Testis (tissue), 3 donors: ENCODE results near the gene RPGRIP1. TPM values are rescaled to one million over a fixed set of nuclear protein-coding genes. Genes with fewer than 3 reads are reported as not detected.

Experiments used
- DNase-seq: peaks from one replicate; pipeline ENCODE4 v3.0.0-alpha.2; 2019
- H3K27ac ChIP-seq, 2 donors: fragments of 200-600 bp; sonication (generic); one replicate each; pipeline ENCODE4 v1.5.1; 2019
- H3K27me3 ChIP-seq: fragments of 200-600 bp; sonication (generic); one replicate; pipeline ENCODE4 v1.5.1; 2019
- H3K36me3 ChIP-seq: fragments of 200-600 bp; sonication (generic); one replicate; pipeline ENCODE4 v1.5.1; 2017; ENCODE audit warnings: low read depth; ENCODE audit errors: missing control alignments
- H3K4me1 ChIP-seq: fragments of 200-600 bp; sonication (generic); one replicate; pipeline ENCODE4 v1.5.1; 2019
- H3K4me3 ChIP-seq, 2 donors: fragments of 200-600 bp; sonication (generic); one replicate each; pipeline ENCODE4 v1.5.1; 2017 to 2019
- H3K9me3 ChIP-seq: fragments of 200-600 bp; sonication (generic); one replicate; pipeline ENCODE4 v1.5.1; 2017
- POLR2A ChIP-seq: fragments of 450-650 bp; IDR thresholded peaks from one replicate; pipeline ENCODE4 v1.6.1; 2017; ENCODE audit warnings: antibody characterized with exemption, mild to moderate bottlenecking, moderate library complexity
- WGBS, 2 donors: methylation state at CpG; one replicate each; pipeline ENCODE4 v1.1.5; 2018; 5-methylcytosine and 5-hydroxymethylcytosine counted together
- intact Hi-C: fragments of 100-400 bp; cut with DNase I; formaldehyde crosslinking; loops from one replicate; pipeline ENCODE4 v1.15.1; 2023; ENCODE audit warnings: low total_unique reads
- polyA plus RNA-seq: library from polyadenylated mRNA; stranded (reverse); fragments of 350-450 nt; fragmentation: Illumina TruSeq; extraction: RNeasy Lipid Tissue Mini Kit (QIAGEN cat#74804); gene quantifications from one replicate; pipeline ENCODE4 v1.2.3, GENCODE V29; 2014; ENCODE audit warnings: low read depth, low replicate concordance; ENCODE audit not compliant: insufficient read depth
- total RNA-seq, 2 donors: library from RNA; depleted of rRNA; stranded (reverse); fragments of >200 nt; gene quantifications; one replicate each; pipeline ENCODE4 v1.2.3, GENCODE V29; 2016
- TF ChIP-seq, protein P1 (sequence below), 3 experiments: fragments of 450-650 bp in 2 of 3; fragments of 200-600 bp in 1 of 3; sonication (generic) in 1 of 3; IDR thresholded peaks; one replicate each; pipeline ENCODE4 v1.5.1; 2016 to 2019; ENCODE audit warnings: antibody characterized with exemption in 3 of 3, mild to moderate bottlenecking in 2 of 3, moderate library complexity in 1 of 3

The RPGRIP1 gene
- total and polyA plus RNA-seq, 3 donors from 2014 or later = 35.7 to 110 (median 38.9) TPM

DNA sequence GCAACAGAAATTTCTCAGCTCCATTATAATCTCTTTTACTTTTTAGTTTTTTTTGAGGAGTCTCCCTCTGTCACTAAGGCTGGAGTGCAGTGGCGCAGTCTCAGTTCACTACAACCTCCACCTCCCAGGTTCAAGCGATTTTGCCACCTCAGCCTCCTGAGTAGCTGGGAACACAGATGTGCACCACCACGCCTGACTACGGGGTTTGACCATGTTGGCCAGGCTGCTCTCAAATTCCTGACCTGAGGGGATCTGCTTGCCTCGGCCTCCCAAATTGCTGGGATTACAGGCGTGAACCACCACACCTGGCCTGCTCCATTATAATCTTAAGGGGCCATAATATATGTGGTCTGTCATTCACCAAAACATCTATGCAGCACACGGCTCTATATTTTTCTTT lies 34.1 kb upstream of the RPGRIP1 start:
- Histone ChIP-seq H3K27me3 (no peaks in the 10 kb centered on the region), H3K4me1 (peaks cover 4% of the 10 kb centered on the region), H3K27ac (no peak overlapping the region), H3K9me3 (no peaks in the 10 kb centered on the region), H3K4me3 (no peak overlapping the region), H3K36me3 (no peaks in the 10 kb centered on the region)
- intact Hi-C loops = no loop called here
- no peak for DNase-seq
- no peak for TF ChIP-seq POLR2A
- TF ChIP-seq, protein P1, sequence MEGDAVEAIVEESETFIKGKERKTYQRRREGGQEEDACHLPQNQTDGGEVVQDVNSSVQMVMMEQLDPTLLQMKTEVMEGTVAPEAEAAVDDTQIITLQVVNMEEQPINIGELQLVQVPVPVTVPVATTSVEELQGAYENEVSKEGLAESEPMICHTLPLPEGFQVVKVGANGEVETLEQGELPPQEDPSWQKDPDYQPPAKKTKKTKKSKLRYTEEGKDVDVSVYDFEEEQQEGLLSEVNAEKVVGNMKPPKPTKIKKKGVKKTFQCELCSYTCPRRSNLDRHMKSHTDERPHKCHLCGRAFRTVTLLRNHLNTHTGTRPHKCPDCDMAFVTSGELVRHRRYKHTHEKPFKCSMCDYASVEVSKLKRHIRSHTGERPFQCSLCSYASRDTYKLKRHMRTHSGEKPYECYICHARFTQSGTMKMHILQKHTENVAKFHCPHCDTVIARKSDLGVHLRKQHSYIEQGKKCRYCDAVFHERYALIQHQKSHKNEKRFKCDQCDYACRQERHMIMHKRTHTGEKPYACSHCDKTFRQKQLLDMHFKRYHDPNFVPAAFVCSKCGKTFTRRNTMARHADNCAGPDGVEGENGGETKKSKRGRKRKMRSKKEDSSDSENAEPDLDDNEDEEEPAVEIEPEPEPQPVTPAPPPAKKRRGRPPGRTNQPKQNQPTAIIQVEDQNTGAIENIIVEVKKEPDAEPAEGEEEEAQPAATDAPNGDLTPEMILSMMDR (IDR thresholded peaks at IDR 0.05) = no peak
- WGBS, 2 donors = 90 to 96% methylated on average over 7 of the region's 7 CpGs

GRCh38 chr14:21248338-21248737 lies 31.5 kb upstream of the RPGRIP1 start:
- intact Hi-C loops = no loop called here
- Histone ChIP-seq H3K27me3 (no peaks in the 10 kb centered on the region), H3K36me3 (no peaks in the 10 kb centered on the region), H3K9me3 (no peaks in the 10 kb centered on the region), H3K4me1 (peaks cover 7% of the 10 kb centered on the region), H3K27ac (no peak overlapping the region), H3K4me3 (no peak overlapping the region)
- 77 to 79% methylated on average over 1 of the region's 1 CpG for WGBS, 2 donors
- no peak for TF ChIP-seq POLR2A
- TF ChIP-seq, protein P1 (IDR thresholded peaks at IDR 0.05) = no peak
- no peak for DNase-seq

DNA sequence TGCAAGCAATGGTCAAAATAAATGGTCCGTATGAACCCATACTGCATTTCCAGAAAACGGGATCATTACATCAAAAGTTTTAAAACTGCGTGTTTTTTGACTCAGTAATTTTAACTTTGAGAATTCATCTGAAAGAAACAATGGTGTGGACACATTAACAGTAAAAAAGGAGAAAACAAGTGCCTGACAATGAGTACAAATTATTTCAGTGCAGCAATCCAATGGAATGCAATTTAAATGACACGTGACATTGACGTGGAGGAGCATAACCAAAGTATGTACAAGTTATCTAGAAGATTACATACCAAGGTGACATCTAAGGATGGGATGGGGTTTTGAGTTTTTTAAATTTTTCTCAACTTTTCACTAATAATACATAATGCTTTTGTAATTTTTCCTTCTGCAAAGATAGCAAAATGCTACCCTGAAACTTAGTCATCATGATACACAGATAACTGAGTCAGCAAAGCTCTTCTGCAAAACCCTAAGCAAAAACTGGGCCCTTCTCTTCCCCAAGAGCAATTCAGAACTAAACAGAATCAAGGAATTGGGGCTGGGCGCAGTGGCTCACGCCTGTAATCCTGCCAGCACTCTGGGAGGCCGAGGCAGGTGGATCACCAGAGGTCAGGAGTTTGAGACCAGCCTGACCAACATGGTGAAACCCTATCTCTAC lies 31.0 kb upstream of the RPGRIP1 start:
- no peak overlapping the region for H3K27ac ChIP-seq
- H3K27me3 ChIP-seq = no peaks in the 10 kb centered on the region
- H3K9me3 ChIP-seq = no peaks in the 10 kb centered on the region
- intact Hi-C loops = no loop called here
- TF ChIP-seq POLR2A = no peak
- TF ChIP-seq, protein P1 (IDR thresholded peaks at IDR 0.05) = no peak
- 89 to 94% methylated on average over 8 of the region's 8 CpGs for WGBS, 2 donors
- no peaks in the 10 kb centered on the region for H3K36me3 ChIP-seq
- no peak for DNase-seq
- peaks cover 7% of the 10 kb centered on the region for H3K4me1 ChIP-seq
- H3K4me3 ChIP-seq = no peak overlapping the region

GRCh38 chr14:21251215-21251614 lies 28.7 kb upstream of the RPGRIP1 start:
- Histone ChIP-seq H3K4me3 (no peak overlapping the region), H3K9me3 (no peaks in the 10 kb centered on the region), H3K27me3 (no peaks in the 10 kb centered on the region), H3K36me3 (no peaks in the 10 kb centered on the region), H3K4me1 (peaks cover 14% of the 10 kb centered on the region), H3K27ac (no peak overlapping the region)
- WGBS, 2 donors = 70 to 92% methylated on average over 5 of the region's 5 CpGs
- intact Hi-C loops = no loop called here
- TF ChIP-seq POLR2A = no peak
- TF ChIP-seq, protein P1 (IDR thresholded peaks at IDR 0.05) = no peak
- no peak for DNase-seq

DNA sequence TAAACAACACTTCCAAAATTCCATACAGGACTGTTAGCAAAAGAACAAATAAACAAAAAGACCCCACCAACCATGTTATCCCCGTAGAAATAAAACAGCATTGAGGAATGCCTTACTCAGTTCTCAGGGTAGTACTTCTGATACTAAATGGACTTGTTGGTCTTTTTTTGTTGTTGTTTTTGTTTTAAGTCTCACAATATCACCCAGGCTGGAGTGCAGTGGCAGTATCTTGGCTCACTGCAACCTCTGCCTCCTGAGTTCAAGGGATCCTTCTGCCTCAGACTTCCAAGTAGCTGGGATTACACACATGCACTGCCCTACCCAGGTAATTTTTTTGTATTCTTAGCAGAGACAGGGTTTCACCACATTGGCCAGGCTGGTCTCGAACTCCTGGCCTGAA lies 27.7 kb upstream of the RPGRIP1 start:
- H3K9me3 ChIP-seq = no peaks in the 10 kb centered on the region
- H3K27me3 ChIP-seq = no peaks in the 10 kb centered on the region
- no peak overlapping the region for H3K4me3 ChIP-seq
- 89 to 90% methylated on average over 2 of the region's 2 CpGs for WGBS, 2 donors
- no peak overlapping the region for H3K27ac ChIP-seq
- H3K36me3 ChIP-seq = no peaks in the 10 kb centered on the region
- peaks cover 9% of the 10 kb centered on the region for H3K4me1 ChIP-seq
- TF ChIP-seq, protein P1 (IDR thresholded peaks at IDR 0.05) = no peak
- TF ChIP-seq POLR2A = no peak
- intact Hi-C loops = no loop called here
- DNase-seq = no peak
